GM21423 (cell line): ENCODE measurements around the gene SIK3.
"Not testable (repeated sequence)": the region's sequence is repeated elsewhere in the genome, so short reads cannot be mapped to it uniquely, and the experiment has no call there.

Source experiments
- ATAC-seq: cut with Tn5 transposase; IDR thresholded peaks from one replicate; pipeline ENCODE4 v1.9.1; 2021; ENCODE audit warnings: mild to moderate bottlenecking, moderate library complexity; ENCODE audit not compliant: unreplicated experiment

Gene SIK3

DNA sequence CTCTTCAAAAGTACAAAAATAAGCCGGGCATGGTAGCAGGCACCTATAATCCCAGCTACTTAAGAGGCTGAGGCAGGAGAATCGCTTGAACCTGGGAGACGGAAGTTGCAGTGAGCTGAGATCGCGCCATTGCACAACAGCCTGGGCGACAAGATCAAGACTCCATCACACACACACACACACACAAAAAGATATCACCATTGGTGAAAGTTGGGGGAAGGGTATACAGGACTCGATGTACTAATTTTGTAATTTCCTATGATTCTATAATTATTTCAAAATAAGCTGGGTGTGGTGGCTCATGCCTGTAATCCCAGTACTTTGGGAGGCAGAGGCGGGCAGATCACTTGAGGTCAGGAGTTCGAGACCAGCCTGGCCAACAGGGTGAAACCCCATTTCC lies 48.1 kb downstream of the SIK3 start:
- not testable (repeated sequence) for ATAC-seq

DNA sequence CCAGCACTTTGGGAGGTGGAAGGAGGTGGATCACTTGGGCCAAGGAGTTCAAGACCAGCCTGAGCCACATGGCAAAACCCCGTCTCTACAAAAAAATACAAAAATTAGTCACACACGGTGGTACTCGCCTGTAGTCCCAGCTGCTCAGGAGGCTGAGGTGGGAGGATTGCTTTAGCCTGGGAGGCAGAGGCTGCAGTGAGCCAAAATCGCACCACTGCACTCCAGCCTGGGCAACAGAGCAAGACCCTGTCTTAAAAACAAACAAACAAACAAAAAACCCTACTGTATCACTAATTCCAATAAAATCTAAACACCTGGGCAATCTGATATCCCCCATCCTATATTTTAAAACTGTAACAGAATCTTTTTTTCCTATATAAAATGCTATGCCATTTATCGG lies 51.6 kb downstream of the SIK3 start:
- not testable (repeated sequence) for ATAC-seq

DNA sequence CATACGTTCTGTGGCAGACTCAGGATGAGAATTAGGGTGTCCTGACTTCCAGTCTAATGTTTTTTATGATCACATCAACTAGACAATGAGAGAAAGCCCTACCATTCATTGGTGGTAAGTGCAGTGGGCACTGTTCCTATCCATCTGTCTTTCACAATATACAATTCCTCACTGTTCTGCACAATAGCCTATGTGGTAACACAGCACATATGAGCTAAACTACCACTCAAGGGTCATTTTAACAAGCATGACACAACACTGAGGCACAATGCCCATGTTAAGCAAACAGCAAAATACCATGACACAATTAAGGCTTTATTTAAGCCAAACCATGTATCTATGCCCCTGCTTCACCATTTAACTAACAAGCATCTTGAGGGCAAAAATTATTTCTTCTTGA lies 52.3 kb downstream of the SIK3 start:
- no peak for ATAC-seq

DNA sequence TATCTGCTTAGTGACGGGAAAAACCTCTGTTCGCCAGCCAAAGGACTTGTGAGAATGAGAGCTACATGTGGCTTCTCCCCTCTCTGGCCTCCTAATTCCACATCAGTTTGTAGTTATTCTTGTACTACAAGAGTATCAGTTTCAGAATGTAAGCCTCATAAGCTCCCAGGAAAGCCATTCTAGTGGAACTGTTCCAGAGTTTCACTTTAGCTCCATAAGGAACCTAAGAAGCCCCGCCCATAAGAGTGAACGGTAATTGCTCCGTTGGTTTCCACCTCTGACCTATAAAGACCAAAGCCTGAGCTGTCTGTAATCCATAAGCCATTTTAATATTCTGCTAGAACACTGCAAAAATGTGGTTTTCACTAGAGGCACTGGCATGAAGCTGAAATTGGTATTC lies 53.0 kb downstream of the SIK3 start:
- ATAC-seq = no peak

DNA sequence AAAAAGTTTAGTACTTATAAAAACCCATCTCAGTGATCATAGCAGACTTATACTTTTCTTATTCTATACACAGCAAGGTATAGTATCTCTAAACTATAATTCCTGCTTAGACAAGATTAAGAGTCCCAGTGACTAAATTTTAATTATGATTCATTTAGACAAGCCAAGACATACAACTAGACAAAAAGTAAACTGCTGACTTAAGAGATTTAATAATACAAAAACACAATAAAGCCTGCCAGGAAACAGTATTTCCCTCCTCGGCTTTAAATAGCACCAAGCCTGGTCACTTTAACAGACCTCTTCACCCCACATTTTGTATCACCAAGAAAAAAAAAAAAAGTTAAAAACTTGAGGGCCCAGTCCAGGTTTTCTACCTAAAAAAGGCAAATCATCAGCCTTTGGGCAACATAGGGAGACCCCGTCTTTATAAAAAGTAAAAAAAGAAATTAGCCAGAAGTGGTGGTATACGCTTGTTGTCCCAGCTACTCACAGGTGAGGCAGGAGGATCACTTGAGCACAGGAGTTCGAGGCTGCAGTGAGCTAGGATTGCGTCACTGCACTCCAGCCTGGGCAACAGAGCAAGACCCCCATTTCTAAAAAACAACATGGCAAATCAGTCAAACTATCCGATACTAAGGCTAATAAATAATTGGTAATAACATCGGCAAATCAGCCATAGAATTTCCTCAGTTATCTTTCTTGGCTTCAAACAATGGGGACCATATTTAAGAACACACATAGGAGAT lies 53.8 kb downstream of the SIK3 start:
- no peak for ATAC-seq

DNA sequence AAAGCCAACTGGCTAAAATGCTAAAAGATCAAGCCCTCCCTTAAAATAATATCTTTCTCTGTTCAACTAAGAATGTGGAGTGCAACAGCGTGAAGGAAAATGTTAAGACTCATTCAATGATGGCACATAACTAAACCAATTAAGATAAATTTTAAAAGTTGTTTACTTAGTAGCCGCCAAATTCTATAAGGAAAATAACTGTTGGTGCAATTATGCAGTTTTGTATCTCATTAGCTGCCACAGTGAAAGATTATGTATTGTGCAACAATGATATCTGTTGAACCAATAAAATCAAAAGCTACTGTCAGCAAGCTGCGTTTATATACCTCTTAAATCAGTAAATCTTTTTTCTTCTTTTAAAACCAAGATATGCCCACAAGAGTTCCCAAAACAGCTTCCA lies 55.5 kb downstream of the SIK3 start:
- no peak for ATAC-seq

DNA sequence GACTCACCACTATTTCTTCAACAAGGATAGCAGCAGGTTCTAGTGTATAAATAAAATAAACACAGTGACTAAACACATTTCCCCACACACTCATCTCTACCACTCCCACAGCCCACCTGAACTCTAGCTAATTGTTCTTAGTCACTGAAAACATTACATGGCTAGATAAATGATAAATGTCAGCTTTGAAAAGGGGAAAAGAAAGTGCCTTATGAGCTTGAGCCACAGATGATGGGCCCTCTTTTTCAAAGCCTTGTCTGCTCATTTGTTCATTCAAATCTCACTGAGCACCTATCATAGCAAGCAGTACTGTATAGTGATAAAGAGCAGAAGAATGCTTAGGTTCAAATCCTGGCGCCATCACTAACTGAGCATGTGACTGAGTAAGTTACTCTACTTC lies 58.3 kb downstream of the SIK3 start:
- ATAC-seq = no peak

DNA sequence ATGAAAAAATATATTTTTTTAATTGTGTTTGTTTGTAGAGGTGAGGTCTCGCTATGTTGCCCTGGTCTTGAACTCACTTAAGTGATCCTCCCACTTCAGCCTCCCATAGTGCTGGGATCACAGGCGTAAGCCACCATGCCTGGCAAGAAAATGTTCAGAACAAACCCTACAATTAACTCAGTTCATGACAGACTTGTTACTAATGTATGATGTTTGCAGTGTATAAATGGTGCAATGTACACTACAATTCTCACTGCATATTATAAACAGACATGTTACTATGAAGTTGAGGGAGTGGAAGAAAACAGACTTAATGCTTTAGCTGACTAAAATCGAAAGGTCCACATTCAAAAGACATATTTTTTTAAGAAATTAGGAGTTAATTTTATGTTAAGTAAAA lies 59.0 kb downstream of the SIK3 start:
- ATAC-seq = no peak

DNA sequence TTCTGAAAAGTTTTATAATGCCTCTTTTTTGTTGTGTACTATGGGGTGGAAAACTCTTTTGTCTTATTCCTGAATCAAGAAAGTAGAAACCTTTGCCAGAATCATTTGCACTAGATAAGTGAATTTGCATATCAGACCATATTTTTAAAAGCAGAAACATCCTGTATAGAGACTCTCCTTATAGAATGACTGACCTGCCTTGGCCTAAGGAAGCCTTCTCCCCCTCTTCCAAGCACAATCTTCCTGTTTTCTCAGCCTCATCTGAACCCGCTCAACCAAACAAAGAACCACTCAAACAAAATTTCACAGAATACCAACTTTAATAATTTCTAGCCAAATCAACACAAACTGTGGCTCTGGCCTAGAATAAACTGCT lies 60.3 kb downstream of the SIK3 start:
- no peak for ATAC-seq

DNA sequence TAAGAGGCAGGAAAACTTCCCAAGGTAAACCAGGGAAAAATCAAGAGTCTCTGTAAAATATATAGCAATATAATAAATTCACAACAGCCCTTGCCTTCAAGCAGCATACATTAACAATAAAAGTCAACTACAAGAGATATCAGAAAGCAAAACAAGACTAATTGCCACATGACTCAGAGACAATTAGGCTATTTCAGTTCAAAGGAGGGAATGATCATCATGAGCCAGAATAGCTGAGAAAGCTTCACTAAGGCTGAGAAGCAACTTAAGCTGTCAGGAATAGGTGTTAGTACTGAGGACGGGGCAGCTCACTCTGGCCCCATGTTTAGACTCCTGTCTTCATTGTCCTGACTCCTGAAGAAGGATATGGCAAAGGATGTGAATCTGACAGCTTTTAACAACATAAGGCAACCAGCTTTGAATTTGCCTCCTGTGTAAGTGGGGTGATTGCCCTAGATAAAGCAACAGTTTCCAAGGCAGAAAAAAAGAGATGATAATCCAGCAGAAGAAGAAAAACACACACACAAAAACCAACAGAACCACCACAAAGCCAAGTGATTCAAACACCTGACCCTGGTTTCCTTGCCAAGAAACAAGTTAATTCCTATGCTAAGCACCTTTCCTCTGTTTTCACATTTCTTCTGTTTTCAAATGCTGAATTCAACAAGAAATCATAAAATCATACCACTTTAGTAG lies 60.8 kb downstream of the SIK3 start:
- ATAC-seq = no peak

DNA sequence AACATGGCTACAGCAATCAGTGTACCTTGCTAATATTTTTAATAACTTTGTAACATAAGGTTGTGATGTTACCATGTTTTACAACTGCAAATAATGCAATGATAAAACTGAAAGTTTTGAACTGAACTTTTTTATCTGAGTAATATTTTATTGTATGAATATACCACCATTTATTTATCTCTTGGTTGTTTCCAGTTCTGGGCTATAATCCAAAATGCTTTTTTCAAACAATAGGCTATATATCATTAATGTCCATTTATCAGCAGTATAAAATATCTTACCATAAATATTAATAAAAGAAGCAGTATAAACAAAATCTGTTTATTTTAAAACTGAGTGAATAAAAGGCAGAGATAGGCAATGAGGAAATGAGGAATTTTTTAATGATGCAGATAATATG lies 63.3 kb downstream of the SIK3 start:
- no peak for ATAC-seq

DNA sequence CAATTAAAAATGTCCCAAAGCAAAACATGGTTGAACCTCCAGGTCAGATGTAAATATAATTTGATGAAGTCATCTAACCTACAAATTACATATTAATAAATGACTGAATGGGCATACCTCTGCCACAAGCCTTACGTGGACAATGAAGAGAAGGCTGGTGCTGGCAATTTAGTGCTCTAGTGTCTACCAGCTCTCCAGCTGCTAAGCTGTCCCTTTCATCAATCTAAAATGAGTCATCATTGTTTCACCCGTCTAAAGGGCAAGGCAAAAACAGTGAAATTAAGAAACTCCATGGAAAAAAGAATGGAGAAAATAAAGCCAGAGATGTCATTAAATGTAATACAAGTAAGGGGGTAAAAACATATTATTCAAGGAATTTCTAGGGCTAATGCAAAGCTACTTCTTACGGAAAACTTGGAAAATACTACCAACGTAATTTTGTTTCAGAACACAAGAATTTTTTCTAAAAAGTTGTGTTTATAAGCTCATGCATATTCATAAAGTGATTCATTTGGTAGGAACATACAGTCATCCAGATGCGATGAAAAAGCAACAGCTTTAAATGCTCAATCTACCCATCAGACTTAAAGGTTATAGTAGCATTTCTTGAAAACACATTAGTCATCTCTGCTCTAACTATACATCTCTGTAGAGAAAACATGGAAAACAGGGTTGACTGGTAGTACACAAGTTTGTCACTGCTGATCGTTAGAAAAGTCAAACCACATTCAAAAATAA lies 71.5 kb downstream of the SIK3 start:
- no peak for ATAC-seq

DNA sequence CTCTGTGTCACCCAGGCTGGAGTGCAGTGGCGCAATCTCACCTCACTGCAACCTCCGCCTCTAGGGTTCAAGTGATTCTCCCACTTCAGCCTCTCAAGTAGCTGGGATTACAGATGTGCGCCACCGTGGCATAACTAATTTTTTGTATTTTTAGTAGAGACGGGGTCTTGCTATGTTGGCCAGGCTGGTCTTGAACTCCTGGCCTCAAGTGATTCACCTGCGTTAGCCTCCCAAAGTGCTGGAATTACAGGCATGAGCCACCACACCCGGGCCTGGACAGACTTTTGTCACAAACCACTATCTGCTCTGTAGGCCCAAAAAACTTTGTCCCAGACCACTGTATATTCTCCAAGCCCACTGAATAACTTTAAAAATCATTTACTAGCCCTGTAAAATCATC lies 74.5 kb downstream of the SIK3 start:
- not testable (repeated sequence) for ATAC-seq

DNA sequence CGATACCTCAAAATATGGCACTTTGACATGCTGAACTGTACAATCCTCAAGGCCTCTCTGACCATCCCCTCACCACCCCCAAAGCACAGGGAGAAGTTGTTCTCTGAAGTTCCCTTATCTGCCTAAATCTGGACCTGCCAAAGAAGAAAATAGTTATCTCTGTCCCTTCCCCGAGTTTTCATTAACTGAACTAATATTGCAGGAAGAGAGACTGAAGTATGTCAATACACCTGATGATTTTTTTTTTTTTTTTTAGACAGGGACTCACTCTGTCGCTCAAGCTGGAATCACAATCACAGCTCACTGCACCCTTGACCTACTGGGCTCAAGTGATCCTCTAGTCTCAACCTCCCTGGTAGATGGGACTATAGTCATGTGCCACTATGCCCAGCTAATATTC lies 75.0 kb downstream of the SIK3 start:
- no peak for ATAC-seq

DNA sequence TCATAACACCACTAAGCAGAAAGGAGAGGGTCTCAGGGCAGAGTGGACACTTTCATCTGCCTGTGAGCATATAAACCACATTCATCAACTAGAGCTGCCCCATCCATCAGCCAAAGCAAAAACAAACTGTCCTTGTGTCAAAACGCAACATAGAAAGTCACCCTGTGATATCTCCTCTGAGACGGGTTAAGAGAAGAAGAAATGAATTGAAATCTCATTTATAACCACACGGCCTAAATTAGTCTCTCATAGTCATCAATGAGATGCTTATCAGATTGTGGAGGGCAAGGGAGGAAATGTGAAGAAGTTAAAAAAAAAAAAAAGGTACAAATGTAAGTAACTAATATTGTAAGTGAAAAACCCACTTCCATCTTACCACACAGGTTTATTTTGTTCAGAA lies 75.7 kb downstream of the SIK3 start:
- no peak for ATAC-seq

DNA sequence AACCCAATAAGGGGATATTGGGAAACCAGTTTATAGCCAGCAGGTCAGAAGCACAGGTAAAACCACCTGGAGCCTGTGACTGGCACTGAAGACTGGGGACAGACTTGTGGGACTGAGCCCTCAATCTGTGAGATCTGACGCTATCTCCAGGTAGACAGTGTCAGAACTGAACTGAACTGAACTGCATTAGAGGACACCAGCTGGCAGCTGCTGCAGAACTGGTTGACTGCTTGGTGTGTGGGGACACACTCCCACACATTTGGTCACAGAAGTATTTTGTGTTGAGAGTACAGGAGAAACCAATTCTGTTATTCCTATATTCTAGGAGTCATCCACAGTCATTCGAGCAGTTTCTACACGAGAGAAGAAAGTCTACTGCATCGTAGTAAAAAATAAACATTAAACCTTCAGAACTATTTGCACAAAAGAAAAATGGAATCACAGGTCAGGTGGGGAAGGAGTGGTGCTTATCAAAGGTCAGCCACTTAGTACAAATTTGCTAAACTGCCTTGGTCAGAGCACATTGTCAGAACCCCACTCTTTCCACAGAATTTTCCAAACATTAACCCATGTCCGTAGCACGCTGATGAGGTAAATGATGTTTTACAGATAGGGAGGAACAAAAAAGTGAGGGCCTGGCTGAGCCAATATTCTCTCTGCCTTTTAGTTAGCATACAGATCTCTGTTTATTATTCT lies 77.2 kb downstream of the SIK3 start:
- no peak for ATAC-seq

DNA sequence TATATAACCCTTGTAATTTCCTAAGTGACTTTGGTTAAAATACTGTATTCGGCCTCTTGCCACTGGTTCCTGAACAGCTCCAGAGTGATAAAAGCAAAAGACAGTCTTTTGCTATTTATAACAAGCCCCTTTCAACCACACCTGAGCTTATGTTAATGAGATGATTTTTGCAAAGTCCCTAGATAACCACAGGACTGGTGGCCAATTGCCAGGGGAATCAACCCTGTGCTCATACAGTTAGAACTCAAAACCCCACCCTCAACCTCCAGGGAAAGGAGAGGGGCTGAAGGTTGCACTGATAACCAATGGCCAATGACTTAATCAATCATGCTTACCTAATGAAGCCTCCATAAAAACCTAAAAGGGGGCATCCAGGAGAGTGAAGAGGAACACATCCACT lies 77.9 kb downstream of the SIK3 start:
- no peak for ATAC-seq

DNA sequence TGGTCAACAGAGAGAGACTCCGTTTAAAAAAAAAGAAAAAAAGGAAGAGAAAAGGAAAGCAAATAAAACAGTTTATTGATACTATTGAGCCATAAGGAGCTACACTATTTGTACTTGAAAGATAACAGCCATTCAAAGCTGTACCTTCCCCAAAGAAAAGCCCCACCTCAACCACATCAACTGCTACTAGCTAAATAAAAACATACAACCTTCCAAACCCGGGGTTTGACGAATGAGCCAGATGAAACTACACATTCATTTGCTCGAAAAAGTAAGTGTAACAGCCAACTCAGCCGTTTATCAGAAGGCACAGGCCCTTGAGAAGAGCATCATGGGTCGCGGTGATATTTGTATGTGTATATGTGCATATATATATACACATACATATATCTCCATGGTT lies 78.4 kb downstream of the SIK3 start:
- ATAC-seq = no peak

DNA sequence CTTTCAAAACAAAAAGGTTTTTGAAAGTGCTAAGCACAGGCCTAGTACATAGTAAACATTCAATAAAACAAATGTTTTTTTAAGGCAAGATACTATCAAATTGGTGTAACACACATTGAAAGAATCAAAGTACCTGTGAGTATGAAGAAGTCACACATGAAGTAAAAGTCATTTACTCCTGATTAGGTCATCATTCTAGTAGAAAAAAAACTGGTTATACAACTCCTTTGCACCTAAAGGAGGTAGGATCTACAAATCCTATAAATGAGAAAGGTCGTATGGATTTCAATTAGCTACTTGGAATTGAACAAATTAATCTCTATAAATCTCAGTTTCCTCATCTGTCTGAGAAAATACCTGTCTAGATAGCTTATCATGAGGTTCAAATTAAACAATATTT lies 80.8 kb downstream of the SIK3 start:
- ATAC-seq = no peak

DNA sequence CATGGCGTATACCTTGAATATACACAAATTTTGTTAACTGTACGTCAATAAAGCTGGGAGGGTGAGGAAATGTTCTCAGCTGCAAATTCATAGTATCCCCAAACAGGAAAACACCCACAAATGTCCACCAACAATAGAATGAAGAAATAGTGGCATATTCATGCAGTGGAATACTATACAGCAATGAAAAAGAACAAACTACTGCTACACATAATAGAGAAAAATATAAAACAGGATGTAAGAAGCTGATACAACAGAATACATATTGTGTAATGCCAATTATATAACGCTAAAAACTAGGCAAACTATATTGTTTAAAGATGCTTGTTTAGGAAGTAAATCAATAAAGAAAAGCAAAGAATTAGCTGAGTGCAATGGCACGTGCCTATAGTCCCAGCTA lies 81.5 kb downstream of the SIK3 start:
- no peak for ATAC-seq

DNA sequence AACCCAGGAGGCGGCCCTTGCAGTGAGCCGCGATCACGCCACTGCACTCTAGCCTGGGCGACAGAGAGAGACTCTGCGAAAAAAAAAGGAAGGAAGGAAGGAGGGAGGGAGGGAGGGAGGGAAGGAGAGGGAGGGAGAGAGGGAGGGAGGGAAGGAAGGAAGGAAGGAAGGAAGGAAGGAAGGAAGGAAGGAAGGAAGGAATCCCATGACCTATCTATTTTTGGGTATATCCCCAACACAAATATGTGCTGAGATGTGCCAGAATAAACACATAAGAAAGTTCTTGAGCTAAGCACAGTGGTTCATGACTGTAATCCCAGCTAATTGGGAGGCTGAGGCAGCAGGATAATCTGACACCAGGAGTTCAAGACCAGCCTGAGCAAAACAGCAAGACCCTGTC lies 82.0 kb downstream of the SIK3 start:
- ATAC-seq = no peak

DNA sequence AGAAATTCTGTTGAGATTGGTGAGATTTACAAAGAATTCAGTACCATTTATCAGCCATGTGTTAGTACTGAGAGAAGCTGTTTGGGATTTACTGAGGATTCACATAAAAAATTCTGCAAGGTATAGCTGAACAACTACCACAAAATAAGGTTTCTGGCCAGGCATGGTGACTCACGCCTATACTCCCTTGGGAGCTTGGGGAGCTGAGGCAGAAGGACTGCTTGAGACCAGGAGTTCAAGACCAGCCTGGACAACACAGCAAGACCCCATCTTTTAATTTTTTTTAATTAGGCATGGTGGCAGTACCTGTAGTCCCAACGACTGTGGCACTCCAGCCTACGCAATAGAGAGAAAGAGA lies 86.7 kb downstream of the SIK3 start:
- no peak for ATAC-seq
